Measurements from ENCODE around the gene LIPC. TPM values are rescaled to one million over a fixed set of nuclear protein-coding genes. Genes with fewer than 3 reads are reported as not detected.

Gene LIPC
- total and polyA plus RNA-seq, 9 of the 15 experiments (the other 6 are each of a cell fraction or from before 2014, with no cell fraction given), result 0.07 to 0.41 (median 0.11) TPM; not detected in 2

GRCh38 chr15:58575045-58575786 lies 143.4 kb downstream of the LIPC start (continued):
- TF ChIP-seq THRB (CRISPR knock-in tag; conservative IDR thresholded peaks at IDR 0.05) (no peak), SREBF2 (CRISPR knock-in tag; IDR thresholded peaks at IDR 0.05) (no peak)

GRCh38 chr15:58576657-58577056 lies 144.9 kb downstream of the LIPC start:
- Histone ChIP-seq H4K20me1 (replicated peaks; ENCODE audit: control insufficient read depth, insufficient read depth, low read length) (no peaks in the 10 kb centered on the region), H3K4me3 (no peak overlapping the region), H2AFZ (ENCODE audit: low read depth, low read length) (no peak overlapping the region), H3K9me1 (ENCODE audit: control insufficient read depth, insufficient read depth, low read length) (no peaks in the 10 kb centered on the region), H3K79me2 (ENCODE audit: control insufficient read depth, insufficient read depth, low read length) (no peaks in the 10 kb centered on the region), H3K4me2 (ENCODE audit: insufficient read depth, low read length) (no peak overlapping the region), H3K27me3 (ENCODE audit: control insufficient read depth in 2 of 2, insufficient read depth in 2 of 2, low read length in 2 of 2) (no peaks in the 10 kb centered on the region), H3K36me3 (ENCODE audit: control insufficient read depth, insufficient read depth, low read length) (no peaks in the 10 kb centered on the region), H3K27ac (ENCODE audit: extremely low read depth, low read depth, low read length) (no peak overlapping the region), H3K9ac (ENCODE audit: insufficient read depth in 1 of 2, low read depth in 2 of 2, low read length in 2 of 2) (no peak overlapping the region), H3K4me1 (replicated peaks in 1 of 2; ENCODE audit: control insufficient read depth in 2 of 2, insufficient read depth in 2 of 2, low read length in 2 of 2) (no peaks in the 10 kb centered on the region), H3K9me3 (replicated peaks; ENCODE audit: control insufficient read depth, insufficient read depth, low read depth, low read length) (no peaks in the 10 kb centered on the region; the same call in 1 of the 2 replicates)
- intact Hi-C loops (cut with micrococcal nuclease) (no loop called here), in situ Hi-C loops (cut with MboI) (no loop called here)
- TF ChIP-seq MECOM (CRISPR knock-in tag; IDR thresholded peaks at IDR 0.05) (no peak), ZNF224 (CRISPR knock-in tag; IDR thresholded peaks at IDR 0.05) (no peak), CEBPG (CRISPR knock-in tag; IDR thresholded peaks at IDR 0.05) (no peak), CEBPG (tag; conservative IDR thresholded peaks at IDR 0.05 in 1 of 2, IDR thresholded peaks at IDR 0.05 in 1 of 2) (peak; percentile 14 to 57; a peak in 1 of 4 replicates), ZNF764 (CRISPR knock-in tag; IDR thresholded peaks at IDR 0.05; ENCODE audit: low read depth) (no peak), SAP30 (IDR thresholded peaks at IDR 0.05; ENCODE audit: borderline replicate concordance, insufficient read depth, low read depth, low read length, poor library complexity, severe bottlenecking) (no peak), ZNF146 (CRISPR knock-in tag; IDR thresholded peaks at IDR 0.05; ENCODE audit: unreplicated experiment) (peak; percentile 56), ZKSCAN8 (CRISPR knock-in tag; IDR thresholded peaks at IDR 0.05) (no peak)
- ATAC-seq, result no peak
- no TSS peak for BruUV-seq (replicated peaks)
- no peak for DNase-seq (ENCODE audit: extremely low read depth in 1 of 4, low spot score in 3 of 4)
- POLR2A ChIA-PET, result no interaction called here
- CTCF ChIA-PET (ENCODE audit: low intra/inter-chr PET ratio), result no interaction called here
- no peak for FAIRE-seq
